ENCODE results near the gene SNX20.
A peak's percentile ranks its signal among the peaks of the same experiment; 100 is the strongest.

SNX20 gene

DNA sequence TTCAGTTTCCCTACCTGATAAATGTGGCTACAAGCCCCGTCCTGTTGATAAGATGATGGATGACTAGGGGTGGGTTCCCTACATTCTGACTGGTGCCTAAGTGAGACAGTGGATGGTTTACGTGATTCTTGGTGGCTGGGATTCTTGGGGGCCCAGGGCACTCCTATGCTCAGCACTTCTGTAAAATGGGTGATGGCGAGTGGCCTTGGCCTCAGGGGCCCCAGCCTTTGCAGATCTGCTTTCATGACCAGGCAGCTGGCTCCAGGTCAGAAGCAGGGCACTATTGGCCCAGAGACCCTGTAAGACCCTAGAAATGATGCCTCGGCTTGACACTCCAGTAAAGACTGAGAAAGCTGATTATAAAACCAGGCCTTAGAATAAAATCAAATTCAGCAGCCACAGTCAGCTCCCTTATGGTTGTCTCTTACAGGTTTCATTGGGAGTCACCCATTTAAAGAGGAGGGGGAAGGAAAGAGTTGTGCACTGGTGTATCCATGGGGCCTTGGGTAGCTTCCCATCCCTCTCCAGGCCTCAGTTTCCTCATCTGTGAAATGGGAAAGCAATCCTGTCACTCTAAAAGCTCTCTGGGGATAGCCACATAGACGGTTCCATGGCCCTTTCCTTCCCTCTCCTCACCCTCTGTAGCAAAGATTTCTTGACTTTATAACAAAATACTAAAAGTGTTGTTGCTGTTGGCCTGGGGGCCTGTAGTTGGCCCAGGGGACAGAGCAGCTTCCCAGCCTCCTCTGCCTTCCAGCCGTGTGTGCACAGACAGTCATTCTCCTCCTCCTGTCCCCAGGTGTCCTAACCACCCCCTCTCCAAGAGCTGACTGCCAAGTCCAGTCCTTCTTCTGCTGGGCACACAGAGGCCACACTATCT lies 1.2 kb downstream of the SNX20 start:
- DNase-seq (ENCODE audit: low read depth in 2 of 2): no peak

DNA sequence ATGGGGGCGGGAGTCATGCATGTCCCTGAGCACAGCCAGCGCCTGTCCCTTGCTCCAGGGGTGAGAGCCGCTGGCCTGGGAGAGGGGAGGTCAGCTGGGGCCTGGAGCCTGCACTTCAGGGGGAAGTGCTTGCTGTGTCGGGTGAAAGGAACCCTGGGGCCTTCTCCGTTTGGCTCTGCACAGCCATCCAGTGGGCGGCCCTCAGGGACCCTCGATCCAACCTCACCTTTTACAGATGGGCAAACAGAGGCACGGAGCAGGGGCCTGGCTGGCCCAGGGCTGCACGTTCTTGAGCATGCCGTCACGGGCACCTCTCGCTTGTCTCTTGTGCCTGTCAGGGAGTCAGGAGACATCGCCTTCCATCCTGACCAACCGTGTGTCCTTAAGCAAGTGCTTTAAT lies 1.8 kb downstream of the SNX20 start:
- DNase-seq (ENCODE audit: low read depth in 2 of 2): no peak

DNA sequence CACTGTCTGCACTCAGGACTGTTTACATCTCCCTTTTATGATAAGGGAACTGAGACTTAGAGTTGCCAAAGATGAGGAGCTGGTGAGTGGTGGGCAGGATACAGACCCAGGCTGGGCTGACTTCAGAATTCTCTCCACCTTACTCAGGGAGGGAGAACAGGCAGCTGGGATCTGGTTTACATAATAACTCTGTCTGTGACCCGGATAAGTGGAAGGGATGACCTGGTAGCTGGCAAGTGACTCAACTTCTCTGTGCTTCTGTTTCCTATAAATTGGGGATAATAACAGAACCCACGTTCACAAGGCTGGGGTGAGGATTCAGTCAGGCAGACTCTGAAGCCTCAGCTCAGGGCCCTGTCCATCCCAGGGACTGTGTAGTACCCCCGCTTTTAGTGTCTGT lies 2.6 kb downstream of the SNX20 start:
- DNase-seq (ENCODE audit: low read depth in 2 of 2): no peak

DNA sequence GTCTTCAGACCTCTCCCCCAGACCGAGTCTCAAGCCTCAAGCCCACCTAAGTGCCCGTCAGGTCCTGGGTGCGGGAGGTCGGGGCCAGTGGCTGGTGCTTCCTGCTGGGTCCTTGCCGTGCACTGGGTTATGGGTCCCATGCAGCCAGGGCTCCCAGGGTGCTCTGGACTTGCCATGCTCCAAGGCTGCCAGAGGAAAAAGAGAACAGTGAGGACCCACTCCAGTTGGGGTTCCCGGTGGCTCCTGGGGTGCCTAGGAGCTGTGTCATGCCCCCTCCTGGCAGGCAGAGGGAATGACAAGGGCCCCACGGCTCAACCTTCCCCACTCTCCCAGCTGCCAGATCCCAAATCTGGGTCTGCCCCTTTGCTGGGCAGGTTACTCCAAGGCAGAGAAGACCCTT lies 3.8 kb downstream of the SNX20 start:
- DNase-seq (ENCODE audit: low read depth in 2 of 2): no peak

GRCh38 chr16:50676684-50677225 lies 4.4 kb downstream of the SNX20 start:
- DNase-seq (ENCODE audit: low read depth in 2 of 2): no peak

- DNase-seq (ENCODE audit: low read depth in 2 of 2): no peak
Measured at GRCh38 chr16:50675686-50676610, 5.2 kb downstream of the SNX20 start.

DNA sequence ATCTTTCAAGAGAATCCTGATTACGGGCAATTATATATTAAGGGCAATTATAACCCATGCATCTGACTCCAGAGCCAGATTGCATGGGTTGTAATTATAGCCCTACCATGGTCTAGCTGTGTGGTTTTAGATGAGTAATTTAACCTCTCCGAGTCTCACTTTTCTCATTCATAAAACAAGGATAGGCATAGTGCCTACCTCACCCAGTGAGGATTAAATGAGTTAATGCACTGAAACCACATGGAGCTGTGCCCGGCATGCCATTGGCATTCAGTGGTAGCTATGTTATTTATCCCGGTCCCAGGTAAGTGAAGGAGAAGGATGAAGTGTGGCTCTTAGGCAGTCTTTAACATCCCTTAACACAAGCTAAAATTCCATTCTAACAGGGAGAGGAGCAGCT lies 6.3 kb downstream of the SNX20 start:
- DNase-seq (ENCODE audit: low read depth in 2 of 2): no peak

DNA sequence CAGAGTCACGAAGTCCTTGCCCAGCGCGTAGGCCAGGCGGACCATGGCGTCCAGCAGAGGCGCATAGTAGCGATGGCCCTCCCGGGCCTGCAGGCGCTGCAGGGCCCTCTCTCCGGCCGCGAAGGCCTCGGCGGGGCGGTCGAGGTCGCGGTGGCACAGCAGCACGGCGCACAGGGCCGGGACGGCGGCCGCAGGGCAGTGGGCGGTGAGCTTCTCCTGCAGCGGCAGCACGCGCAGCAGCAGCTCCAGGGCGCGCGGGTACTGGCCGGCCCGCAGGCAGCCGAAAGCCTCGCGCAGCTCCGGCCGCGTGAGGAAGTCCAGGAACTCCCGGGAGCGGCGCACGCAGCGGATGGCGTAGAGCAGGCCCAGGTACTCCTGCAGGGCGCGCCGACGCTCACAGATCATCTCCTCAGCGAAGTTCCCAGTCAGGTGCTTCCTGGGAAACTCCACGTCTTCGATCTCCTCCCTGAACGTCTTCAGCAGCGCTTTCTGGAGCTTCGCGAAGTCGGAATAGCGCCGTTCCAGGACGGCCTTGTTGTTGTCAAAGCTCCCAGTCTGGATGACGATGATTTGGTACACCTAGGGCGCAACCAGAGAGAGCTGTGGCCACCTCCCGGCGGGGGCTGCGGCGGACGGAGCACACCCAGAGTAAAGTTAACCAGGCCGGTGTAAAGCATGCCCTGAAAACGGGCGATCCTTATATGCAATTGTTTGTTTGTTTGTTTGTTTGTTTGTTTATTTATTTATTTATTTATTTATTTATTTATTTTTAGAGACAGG lies 7.4 kb downstream of the SNX20 start:
- no peak for DNase-seq (ENCODE audit: low read depth in 2 of 2)

- DNase-seq (ENCODE audit: low read depth in 2 of 2): peak in 1 of 2 experiments; percentile 54
Measured at GRCh38 chr16:50671644-50672260, 9.4 kb downstream of the SNX20 start.

DNA sequence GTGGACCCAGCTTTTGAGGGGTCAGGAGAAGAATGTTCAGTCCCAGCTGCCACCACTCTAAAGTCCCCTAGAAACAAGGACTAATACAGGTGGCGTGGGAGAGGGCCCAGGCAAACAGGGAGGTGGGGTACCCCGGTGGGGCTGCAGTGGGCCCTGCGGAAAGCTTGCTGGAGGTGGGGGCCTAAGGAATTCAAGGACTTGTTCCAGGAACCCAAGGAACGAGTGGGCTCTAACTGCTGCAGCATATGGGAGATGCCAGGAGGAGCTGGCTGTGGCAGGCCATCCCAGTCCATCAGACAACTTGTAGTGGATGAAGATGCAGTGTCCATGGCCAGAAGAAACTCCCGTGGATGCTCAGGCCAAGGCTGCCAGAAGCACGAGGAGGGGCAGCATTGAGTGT lies 10.6 kb downstream of the SNX20 start:
- no peak for DNase-seq (ENCODE audit: low read depth in 2 of 2)

- no peak for DNase-seq (ENCODE audit: low read depth in 2 of 2)
Measured at GRCh38 chr16:50669741-50670140, 11.4 kb downstream of the SNX20 start.

GRCh38 chr16:50668368-50669008 lies 12.6 kb downstream of the SNX20 start:
- DNase-seq (ENCODE audit: low read depth in 2 of 2): no peak

DNA sequence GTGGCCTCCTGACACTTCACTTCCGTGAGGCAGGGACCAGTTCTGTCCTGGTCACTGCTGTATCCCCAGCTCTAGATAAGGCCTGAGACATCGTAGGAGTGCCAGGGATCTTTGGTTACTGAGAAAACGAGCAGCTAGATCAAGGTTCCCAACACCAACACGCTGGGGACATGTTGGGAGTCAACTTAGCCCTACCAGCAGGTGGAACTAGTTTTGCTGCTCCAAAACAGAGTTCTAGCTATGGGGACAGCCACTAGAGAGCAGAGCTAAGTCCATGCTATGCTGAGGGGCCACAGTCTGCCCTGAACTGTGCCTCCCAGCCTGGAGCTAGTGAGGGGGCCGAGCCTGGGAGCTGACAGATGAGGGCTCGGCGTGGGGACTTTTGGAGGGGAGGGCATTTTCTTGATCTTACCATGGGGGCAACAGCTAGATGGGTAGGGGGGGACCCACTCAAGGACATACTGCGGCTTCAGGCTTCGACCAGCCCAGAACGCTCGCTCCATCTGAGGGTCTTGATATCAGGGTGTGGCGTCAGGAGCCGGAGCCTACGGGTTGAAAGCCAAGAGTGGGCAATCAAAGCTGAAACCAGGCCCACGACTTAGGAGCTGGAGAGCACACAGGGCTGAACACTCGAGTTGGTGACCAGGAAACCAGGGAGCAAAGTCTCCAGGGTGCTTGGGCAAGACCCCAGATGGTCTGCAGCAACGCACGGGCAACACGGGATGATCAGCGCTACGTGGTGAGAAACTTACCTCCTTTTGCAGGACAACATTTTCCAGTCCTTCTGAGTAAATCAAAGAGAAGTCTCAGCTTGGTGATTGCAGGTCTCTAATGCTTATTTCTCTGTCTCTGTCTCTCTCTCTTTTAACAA lies 13.4 kb downstream of the SNX20 start:
- DNase-seq (ENCODE audit: low read depth in 2 of 2): no peak

- peak in 1 of 2 experiments; percentile 34 for DNase-seq (ENCODE audit: low read depth in 2 of 2)
Measured at GRCh38 chr16:50666658-50667496, 14.2 kb downstream of the SNX20 start.

GRCh38 chr16:50665128-50665878 lies 15.8 kb downstream of the SNX20 start:
- peak; percentile 65 to 82 for DNase-seq (ENCODE audit: low read depth in 2 of 2)

GRCh38 chr16:50664270-50664669 lies 16.8 kb downstream of the SNX20 start:
- DNase-seq (ENCODE audit: low read depth in 2 of 2): no peak

GRCh38 chr16:50662306-50662940 lies 18.7 kb downstream of the SNX20 start:
- no peak for DNase-seq (ENCODE audit: low read depth in 2 of 2)
